ENCODE measurements around the gene KCNJ10.

Gene KCNJ10

DNA sequence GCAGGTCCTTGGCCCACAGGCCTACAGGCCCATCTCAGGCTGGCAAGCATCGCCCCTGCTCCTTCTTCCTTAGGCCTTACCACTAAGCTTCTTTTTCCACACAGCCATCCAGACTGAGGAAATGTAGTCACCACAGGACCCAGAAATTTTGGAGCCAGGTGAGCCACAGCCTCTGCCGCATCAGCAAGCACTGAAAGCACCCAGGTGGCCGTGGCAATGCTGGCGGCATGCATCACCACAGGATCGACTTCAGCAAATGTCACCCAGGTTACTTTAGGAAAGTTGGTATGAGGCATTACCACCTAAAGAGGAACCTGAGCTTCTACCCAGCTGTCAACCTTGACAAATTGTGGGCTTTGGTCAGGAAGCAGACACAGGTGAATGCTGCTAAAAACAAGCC lies 49.8 kb downstream of the KCNJ10 start:
- DNase-seq: no peak

GRCh38 chr1:160018900-160019299 lies 51.1 kb downstream of the KCNJ10 start:
- DNase-seq: no peak

DNA sequence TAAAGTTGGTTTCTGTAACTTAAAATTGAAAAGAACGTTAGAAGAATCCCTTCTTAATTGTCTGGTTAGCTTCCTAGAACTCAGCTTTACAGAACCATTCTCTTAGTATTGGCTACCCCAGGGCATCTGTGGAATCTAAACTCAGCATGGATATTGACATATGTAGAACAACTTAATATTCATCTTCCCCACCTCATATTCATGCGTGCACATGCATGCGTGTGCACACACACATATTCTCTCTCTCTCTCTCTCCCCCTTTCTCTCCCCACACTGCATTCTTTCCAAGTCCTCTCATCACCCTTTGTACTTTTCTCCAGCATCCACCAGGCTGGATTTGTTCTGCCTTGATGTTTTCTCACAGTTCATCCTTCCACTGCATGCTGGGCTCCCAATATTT lies 51.6 kb downstream of the KCNJ10 start:
- no peak for DNase-seq

GRCh38 chr1:160017592-160017991 lies 52.4 kb downstream of the KCNJ10 start:
- no peak for DNase-seq

DNA sequence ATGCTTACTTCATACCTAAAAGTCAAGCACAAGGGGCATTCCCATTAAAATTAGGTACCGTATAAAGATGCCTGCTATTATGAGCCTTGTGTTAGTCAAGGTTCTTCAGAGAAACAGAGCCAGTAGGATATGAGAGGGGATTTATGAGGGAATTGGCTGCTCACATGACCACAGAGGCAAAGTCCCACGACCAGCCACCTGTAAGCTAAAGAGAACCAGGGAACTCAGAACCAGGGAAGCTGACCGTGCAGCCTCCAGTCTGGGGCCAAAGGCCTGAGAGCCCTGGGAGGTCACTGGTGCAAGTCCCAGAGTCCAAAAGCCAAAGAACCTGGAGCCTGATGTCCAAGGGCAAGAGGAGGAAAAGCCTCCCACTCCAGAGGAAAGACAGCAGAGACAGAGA lies 58.2 kb downstream of the KCNJ10 start:
- no peak for DNase-seq

DNA sequence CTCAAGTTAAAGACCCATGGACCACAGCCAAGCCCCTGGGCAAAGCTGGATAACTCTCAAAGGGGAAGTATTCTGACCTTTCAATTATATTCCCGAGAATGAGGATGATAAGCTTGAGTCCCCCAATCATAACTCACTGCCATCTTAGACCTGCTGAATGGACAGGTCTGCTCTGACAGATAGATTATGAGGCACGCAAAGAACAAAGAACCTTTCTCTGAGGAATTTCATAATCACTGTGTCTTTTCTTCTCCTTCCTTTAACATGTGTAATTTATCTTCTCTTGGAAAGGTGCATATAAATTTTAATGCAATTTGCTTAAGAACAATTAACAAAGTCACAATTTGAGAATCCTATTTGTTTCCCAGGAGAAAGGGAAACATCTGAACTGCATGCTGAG lies 60.2 kb downstream of the KCNJ10 start:
- DNase-seq: no peak

DNA sequence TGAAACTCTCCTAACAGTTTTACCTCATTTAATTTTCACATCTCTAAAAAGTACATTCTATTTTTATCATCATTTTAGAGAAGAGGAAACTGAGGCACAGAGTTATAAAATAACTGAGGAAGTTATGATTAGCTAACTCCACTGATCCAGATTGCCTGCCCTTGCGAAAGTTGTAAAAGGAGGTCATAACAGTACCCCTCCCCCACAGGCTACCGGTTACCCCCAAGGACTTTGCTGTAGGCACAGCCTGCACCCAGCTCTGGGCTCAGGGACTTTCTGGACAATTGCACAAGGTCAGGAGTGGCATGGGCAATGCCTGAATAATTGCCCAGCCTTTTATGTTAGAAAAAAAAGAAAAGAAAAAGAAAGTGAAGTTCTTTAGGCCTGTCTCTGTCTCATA lies 60.9 kb downstream of the KCNJ10 start:
- DNase-seq: no peak

GRCh38 chr1:160007577-160008200 lies 62.3 kb downstream of the KCNJ10 start:
- DNase-seq: peak in 1 of 2 donors; percentile 54

DNA sequence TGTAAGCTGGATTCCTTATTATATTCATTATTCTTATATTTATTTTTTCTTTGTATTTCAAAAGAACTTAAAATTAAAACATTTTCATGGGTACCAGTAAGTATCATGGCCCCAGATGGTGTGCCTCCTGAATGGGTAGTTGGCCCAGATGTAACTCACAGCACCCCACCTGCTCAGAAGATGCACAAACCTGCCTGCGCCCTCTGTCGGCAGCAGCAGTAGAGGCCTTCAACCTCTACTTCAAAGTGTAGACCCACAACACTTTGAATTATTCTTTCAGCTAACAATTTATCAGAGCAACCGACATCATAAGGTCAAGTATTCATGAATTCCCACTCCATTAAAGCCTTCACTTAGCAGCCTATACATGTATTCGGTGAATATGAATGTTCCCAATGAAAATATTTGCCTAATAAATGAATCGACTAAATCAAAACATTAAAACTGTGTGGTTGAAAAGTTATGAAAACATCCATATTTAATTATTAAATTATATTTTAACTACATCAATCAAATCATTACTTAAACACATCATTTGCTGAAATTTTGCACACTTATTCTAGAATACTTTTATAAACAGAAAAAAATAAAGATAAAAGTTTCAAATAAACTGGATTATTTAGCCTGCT lies 63.5 kb downstream of the KCNJ10 start:
- peak; percentile 76 to 77 for DNase-seq

DNA sequence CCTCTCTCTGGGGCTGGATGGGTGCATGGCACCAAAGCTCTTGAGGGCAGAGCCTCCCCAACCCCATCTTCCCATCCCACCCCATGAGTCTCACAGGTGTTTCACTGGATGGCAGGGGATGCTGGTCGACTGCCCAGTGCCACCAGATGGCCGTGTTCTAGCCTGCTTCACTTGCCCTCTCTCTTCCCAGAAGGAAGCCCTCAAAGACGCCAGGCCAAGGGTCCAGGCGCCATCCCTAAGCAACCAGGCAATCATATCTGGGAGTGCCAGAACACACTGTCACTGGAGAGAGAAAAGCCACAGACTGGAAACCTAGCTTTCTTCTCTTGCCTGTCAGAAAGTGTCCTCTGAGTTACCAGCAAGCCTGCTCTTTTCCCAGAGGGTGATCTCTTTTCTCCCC lies 64.9 kb downstream of the KCNJ10 start:
- DNase-seq: no peak

DNA sequence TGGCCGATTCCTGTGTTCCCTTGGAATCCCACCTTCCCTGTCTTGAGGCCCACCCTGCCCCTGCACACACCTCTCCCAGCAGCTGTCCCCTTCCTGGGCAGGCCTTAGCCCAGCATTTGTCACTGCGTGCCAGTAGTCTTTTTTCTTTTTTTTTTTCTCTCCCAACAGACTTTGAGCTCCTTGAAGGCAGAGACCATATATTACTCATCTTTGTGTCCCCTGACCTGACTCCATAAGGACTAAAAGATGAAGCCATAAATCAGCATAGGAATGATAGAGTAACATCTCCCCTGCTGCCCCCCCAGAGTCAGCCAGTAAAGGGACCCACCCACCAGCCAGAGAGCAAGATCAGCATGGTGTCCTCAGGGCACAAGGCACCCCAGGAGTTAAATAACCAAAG lies 65.5 kb downstream of the KCNJ10 start:
- no peak for DNase-seq

- DNase-seq: no peak
Measured at GRCh38 chr1:160004001-160004400, 66.0 kb downstream of the KCNJ10 start.

GRCh38 chr1:160001440-160001839 lies 68.5 kb downstream of the KCNJ10 start:
- no peak for DNase-seq

GRCh38 chr1:159999204-159999603 lies 70.8 kb downstream of the KCNJ10 start:
- no peak for DNase-seq

- DNase-seq: no peak
Measured at GRCh38 chr1:159996653-159997052, 73.3 kb downstream of the KCNJ10 start.

- no peak for DNase-seq
Measured at GRCh38 chr1:159994896-159995295, 75.1 kb downstream of the KCNJ10 start.

- no peak for DNase-seq
Measured at GRCh38 chr1:159993911-159994310, 76.0 kb downstream of the KCNJ10 start.

GRCh38 chr1:159992161-159992560 lies 77.8 kb downstream of the KCNJ10 start:
- DNase-seq: no peak

- peak in 1 of 2 donors; percentile 6 for DNase-seq
Measured at GRCh38 chr1:159991513-159991912, 78.4 kb downstream of the KCNJ10 start.

DNA sequence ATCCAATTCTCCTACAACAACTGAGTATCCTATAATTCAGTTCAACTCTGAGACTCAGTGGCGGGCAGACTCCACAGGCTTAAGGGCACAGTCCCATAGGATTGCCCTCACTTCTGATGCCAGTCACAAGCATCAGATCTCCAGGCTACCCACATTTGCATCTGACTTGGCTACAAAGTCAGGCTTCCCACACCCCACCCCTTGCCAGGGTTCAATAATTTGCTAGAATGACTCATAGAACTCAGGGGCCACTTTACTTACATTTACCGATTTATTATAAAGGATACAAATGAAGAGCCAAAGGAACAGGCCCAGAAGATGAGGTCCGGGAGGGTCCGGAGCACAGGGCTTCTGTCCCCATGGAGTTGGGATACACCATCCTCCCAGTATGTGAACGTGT lies 80.0 kb downstream of the KCNJ10 start:
- no peak for DNase-seq

DNA sequence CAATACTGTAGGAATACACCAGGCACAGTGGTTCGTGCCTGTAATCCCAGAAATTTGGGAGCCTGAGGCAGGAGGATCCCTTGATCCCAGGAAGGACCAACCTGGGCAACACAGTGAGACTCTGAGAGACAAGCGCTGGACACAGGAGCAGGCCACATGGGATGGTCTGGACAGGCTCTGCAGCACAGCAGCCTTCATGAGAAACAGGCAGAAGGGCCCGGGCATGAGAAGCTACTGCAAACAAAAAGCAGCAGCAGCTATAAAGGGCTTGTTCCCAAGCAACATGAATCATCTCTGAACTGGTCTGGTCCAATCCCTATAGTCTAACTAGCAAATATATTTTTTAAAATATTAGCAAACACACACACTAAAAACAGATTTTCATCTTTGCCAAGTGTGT lies 80.4 kb downstream of the KCNJ10 start:
- DNase-seq: no peak

GRCh38 chr1:159988006-159988405 lies 82.0 kb downstream of the KCNJ10 start:
- no peak for DNase-seq

- no peak for DNase-seq
Measured at GRCh38 chr1:159987186-159987585, 82.8 kb downstream of the KCNJ10 start.

GRCh38 chr1:159986531-159986930 lies 83.4 kb downstream of the KCNJ10 start:
- DNase-seq: no peak

DNA sequence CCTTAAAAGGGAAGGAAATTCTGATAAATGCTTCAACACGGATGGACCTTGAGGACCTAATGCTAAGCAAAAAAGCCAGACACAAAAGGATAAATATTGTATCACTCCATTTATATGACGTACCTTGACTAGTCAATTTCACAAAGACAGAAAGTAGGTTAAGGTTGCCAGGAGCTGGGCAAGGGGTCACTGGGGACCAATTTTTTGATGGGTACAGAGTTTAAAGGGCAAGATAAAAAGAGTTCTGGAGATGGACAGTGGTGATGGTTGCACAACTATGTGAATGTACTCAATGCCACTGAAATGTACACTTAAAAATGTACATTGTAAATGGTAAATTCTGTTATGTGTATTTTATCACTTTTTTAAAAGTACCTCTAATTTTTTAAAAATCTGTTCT lies 83.9 kb downstream of the KCNJ10 start:
- DNase-seq: no peak

Data from CD4-positive, alpha-beta T cell treated with Interleukin-1 beta for 1 hour (primary cell).